ENCODE measurements around the gene DOCK2. TPM values are rescaled to one million over a fixed set of nuclear protein-coding genes. Genes with fewer than 3 reads are reported as not detected.

Gene DOCK2
- total and polyA plus RNA-seq, 2 of the 8 experiments (the other 6 are each of a cell fraction or from before 2014, with no cell fraction given), result 3.9 to 5.7 TPM

DNA sequence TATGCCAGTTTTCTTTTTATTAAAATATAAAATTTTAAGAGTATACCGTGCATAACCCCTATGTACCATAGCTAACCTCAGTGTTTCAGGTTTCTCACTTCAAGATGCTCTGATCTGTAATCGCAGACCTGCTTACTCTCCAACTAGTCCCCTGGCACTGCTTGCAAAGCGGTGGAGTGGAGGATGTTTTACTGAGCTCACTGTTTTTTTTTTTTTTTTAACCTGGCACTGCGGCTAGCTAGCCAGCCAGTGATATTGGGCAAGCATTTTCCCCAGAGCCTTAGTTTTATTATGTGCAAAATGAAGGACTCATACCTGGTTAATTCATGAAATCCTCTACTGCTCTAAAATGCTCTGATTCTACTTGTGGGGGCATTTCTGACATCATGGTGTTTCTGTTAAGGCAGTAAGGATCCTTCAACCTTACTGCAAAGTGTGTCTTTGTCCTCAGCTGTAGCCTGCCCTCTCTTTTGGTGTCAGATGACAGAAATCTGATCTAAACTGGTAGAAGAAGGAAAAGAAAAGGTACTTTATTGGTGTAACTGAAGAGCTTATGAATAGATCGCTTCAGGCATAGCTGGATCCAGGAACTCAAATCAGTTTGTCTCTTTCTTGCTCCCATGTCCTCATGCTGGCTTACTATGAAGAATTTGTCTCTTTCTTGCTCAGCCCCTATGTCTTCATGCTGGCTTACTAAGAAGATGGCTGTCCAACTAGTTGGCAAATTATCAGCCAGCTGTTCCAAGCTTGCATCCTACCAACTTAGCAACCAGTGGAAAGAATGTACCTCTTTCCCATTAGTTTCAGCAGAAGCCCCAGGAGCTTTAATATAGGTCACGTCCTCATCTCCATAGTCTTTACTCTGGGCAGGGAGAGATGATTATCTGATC, 59.8 kb downstream of the DOCK2 start:
- no peak overlapping the region for H4K8ac ChIP-seq (ENCODE audit: extremely low read depth, insufficient read depth, low read length)
- H2AK5ac ChIP-seq (ENCODE audit: low read depth, low read length), result no peak overlapping the region
- no peak overlapping the region for H3K18ac ChIP-seq (ENCODE audit: extremely low read depth, low read length)
- H3K79me1 ChIP-seq (ENCODE audit: low read depth, low read length), result no peaks in the 10 kb centered on the region; the same call in 1 of the 2 replicates
- no peak overlapping the region for H3K4me2 ChIP-seq (ENCODE audit: insufficient read depth in 1 of 2, low read depth in 2 of 2, low read length in 2 of 2)
- no peak for DNase-seq (ENCODE audit: low read depth in 1 of 2, low spot score in 2 of 2)
- no peak overlapping the region for H3K4me3 ChIP-seq (ENCODE audit: extremely low read depth in 1 of 4, insufficient read depth in 2 of 4, low read depth in 3 of 4, low read length in 4 of 4)
- no peak for FAIRE-seq
- peaks cover 3% of the 10 kb centered on the region; the same call in 1 of the 2 replicates for H3K23me2 ChIP-seq (ENCODE audit: low read depth, low read length)
- no peak overlapping the region for H3K56ac ChIP-seq (replicated peaks; ENCODE audit: insufficient read length, low read depth, low read length)
- no peaks in the 10 kb centered on the region for H3K79me2 ChIP-seq (ENCODE audit: control insufficient read depth in 1 of 2, insufficient read depth in 2 of 2, low read length in 2 of 2)
- H3K4me1 ChIP-seq (replicated peaks in 1 of 4; ENCODE audit: control insufficient read depth in 3 of 4, insufficient read depth in 4 of 4, low read length in 3 of 4), result no peaks in the 10 kb centered on the region
- H2BK15ac ChIP-seq (ENCODE audit: low read length), result no peak overlapping the region
- H3K9ac ChIP-seq (replicated peaks in 1 of 4; ENCODE audit: extremely low read depth in 1 of 4, low read depth in 3 of 4, low read length in 3 of 4), result no peak overlapping the region
- no peak overlapping the region for H2BK12ac ChIP-seq (ENCODE audit: low read depth, low read length)
- H4K91ac ChIP-seq (replicated peaks; ENCODE audit: insufficient read length, low read length), result no peak overlapping the region
- CTCF ChIA-PET (ENCODE audit: partially characterized antibody), result interaction anchor here (0.9 to 1.9 kb wide), 7 partner anchors 13 to 388 kb away, joined by 3 to 8 read pairs (median 3); partner anchors contain the start of gene INSYN2B
- no peak overlapping the region for H3K27ac ChIP-seq (ENCODE audit: low read depth, low read length)
- no peak overlapping the region for H2AFZ ChIP-seq (ENCODE audit: low read length)
- no peaks in the 10 kb centered on the region for H3K36me3 ChIP-seq (ENCODE audit: control insufficient read depth in 2 of 4, insufficient read depth in 4 of 4, low read length in 3 of 4)
- H2BK5ac ChIP-seq (ENCODE audit: low read depth, low read length), result no peak overlapping the region
- no peak overlapping the region for H3K14ac ChIP-seq (ENCODE audit: insufficient read length)
- H3K27me3 ChIP-seq (replicated peaks in 1 of 4; ENCODE audit: control insufficient read depth in 3 of 4, extremely low read depth in 1 of 4, insufficient read depth in 3 of 4, low read length in 3 of 4), result no peaks in the 10 kb centered on the region
- no peak overlapping the region for H2BK20ac ChIP-seq (ENCODE audit: low read length)
- H4K20me1 ChIP-seq (replicated peaks in 1 of 2; ENCODE audit: control insufficient read depth in 1 of 2, insufficient read depth in 2 of 2, low read length in 2 of 2), result peaks cover 0 to 1% of the 10 kb centered on the region in 2 experiments
- H3K23ac ChIP-seq (ENCODE audit: insufficient read length), result no peak overlapping the region
- H3K4ac ChIP-seq (replicated peaks; ENCODE audit: insufficient read length, low read depth, low read length), result no peak overlapping the region
- H3K9me3 ChIP-seq (ENCODE audit: insufficient read depth in 2 of 2, low read depth in 1 of 2, low read length in 1 of 2), result no peaks in the 10 kb centered on the region; a peak in 1 of 4 replicates
- H2BK120ac ChIP-seq (replicated peaks; ENCODE audit: low read depth, low read length), result no peak overlapping the region
- WGBS, 2 experiments (ENCODE audit: extremely low coverage in 1 of 2, insufficient coverage in 1 of 2, insufficient read length in 1 of 2, insufficient replicate concordance in 2 of 2, low coverage in 1 of 2, low lambda C conversion rate in 2 of 2, missing lambda C conversion rate in 1 of 2), result 87% methylated on average over 6 of the region's 6 CpGs; no CpG with 5 or more reads in 1 of the 2 experiments
- POLR2A ChIA-PET (ENCODE audit: partially characterized antibody), result no interaction called here
- no peak overlapping the region for H4K5ac ChIP-seq (ENCODE audit: insufficient read length, low read depth, low read length)
- TF ChIP-seq SRF (IDR thresholded peaks at IDR 0.05; ENCODE audit: low read depth, low read length) (no peak), SIN3A (conservative IDR thresholded peaks at IDR 0.05 in 1 of 2, IDR thresholded peaks at IDR 0.05 in 1 of 2; ENCODE audit: low read depth in 1 of 2, low read length in 2 of 2) (no peak), SP1 (IDR thresholded peaks at IDR 0.05; ENCODE audit: low read depth, low read length) (no peak), HDAC2 (IDR thresholded peaks at IDR 0.05; ENCODE audit: borderline replicate concordance in 1 of 2, low read depth in 2 of 2, low read length in 2 of 2) (no peak), POLR2AphosphoS5 (IDR thresholded peaks at IDR 0.05; ENCODE audit: low read depth, low read length) (no peak), MAFK (IDR thresholded peaks at IDR 0.05; ENCODE audit: low read depth, low read length) (no peak), FOSL1 (IDR thresholded peaks at IDR 0.05; ENCODE audit: insufficient read depth, low read depth, low read length) (no peak), POU5F1 (IDR thresholded peaks at IDR 0.05; ENCODE audit: low read depth, low read length) (no peak), JUND (IDR thresholded peaks at IDR 0.05; ENCODE audit: low read length) (no peak), CBX5 (IDR thresholded peaks at IDR 0.05; ENCODE audit: low read depth, low read length) (no peak), BACH1 (IDR thresholded peaks at IDR 0.05; ENCODE audit: low read length) (no peak), EZH2 (IDR thresholded peaks at IDR 0.05; ENCODE audit: low read depth, low read length, severe bottlenecking) (no peak)
